Measurements from ENCODE around the gene TSC2. TPM values are rescaled to one million over a fixed set of nuclear protein-coding genes. Genes with fewer than 3 reads are reported as not detected.
"Not testable (repeated sequence)": the region's sequence is repeated elsewhere in the genome, so short reads cannot be mapped to it uniquely, and the experiment has no call there.

The TSC2 gene
- total RNA-seq, 1 donor from 2014 or later: 63.6 TPM

DNA sequence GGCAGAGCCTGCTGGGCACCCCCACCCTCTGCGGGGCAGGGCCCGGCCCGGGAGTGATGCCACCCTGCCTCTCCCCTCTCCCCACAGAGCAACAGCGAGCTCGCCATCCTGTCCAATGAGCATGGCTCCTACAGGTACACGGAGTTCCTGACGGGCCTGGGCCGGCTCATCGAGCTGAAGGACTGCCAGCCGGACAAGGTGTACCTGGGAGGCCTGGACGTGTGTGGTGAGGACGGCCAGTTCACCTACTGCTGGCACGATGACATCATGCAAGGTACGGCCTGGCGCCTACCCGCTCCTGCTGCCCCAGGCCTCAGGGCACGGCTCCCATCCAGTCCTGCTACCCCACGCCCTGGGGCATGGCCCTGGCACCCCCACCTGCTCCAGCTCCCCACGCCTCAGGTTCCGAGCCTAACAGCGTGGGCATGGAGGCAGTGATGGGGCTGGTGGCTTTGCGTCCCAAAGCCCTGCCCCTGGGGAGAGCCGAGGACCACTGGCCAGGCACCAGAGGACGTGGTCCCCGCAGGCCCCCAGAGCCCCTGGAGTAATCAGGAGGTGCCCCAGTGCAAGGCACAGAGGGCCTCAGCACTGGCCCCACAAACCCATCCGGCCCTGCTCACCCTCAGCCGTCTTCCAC, 38.4 kb downstream of the TSC2 start:
- DNase-seq (ENCODE audit: low read depth): no peak

DNA sequence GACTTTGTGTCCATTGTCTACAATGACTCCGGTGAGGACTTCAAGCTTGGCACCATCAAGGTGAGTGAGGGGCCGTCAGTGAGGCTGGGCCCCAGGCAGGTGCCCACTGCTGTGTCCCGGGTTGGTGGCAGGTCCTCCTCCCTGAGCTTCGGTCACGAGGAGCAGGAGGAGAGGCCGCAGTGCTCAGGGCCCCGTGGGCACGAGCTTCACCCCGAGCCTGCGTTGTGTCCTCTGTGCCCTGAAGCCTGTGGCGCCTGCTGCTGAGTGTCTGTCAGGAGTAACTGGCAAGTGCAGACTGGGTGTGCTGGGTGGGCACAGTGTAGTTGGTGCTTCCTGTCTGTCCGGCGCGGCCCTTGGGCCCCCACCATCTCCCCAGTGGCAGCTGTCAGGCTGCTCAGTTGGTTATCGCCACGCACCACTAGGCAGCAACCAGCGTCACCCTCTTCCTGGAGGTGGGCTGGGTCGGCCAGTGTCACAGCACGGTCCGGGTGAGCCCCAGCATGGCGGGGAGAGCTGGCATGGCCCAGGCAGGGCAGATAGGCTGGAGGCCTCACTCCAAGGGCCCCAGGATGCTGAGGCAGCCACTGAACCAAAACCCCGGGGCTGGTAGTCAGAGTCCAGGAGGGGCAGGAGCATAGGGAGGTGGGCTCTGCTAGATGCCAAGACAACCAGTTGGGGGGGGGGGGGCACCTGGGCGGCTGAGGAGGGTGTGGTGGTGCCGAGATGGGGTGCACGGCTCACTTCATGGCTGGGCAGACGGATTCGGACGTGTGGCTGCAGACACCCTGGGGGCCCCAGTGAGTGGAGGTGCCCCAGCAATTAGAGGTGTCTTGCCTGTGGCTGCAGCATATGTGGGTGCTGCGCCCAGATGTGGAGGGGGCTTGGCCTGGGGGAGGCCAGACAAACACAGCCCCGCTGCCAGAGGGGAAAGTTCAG, 39.3 kb downstream of the TSC2 start:
- no peak for DNase-seq (ENCODE audit: low read depth)

DNA sequence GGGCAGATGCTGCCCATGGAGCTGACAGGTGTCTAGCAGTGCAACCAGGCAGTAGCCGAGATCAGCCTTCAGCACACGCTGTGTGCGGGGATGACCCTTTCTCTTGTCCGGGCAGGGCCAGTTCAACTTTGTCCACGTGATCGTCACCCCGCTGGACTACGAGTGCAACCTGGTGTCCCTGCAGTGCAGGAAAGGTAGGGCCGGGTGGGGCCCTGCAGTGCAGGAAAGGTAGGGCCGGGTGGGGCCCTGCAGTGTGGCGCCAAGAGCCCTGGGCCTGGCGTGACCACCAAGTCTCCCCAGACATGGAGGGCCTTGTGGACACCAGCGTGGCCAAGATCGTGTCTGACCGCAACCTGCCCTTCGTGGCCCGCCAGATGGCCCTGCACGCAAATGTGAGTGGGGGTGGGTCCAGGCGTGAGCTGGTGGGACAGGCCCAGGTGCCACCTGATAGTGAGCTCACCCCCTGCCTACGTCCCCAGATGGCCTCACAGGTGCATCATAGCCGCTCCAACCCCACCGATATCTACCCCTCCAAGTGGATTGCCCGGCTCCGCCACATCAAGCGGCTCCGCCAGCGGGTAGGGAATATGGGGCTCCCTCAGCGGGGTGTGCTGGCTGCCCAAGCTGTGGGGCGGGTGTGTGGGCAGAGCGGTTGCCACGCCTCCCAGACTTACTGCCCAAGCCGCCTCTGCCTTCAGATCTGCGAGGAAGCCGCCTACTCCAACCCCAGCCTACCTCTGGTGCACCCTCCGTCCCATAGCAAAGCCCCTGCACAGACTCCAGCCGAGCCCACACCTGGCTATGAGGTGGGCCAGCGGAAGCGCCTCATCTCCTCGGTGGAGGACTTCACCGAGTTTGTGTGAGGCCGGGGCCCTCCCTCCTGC, 40.2 kb downstream of the TSC2 start:
- DNase-seq (ENCODE audit: low read depth): no peak

DNA sequence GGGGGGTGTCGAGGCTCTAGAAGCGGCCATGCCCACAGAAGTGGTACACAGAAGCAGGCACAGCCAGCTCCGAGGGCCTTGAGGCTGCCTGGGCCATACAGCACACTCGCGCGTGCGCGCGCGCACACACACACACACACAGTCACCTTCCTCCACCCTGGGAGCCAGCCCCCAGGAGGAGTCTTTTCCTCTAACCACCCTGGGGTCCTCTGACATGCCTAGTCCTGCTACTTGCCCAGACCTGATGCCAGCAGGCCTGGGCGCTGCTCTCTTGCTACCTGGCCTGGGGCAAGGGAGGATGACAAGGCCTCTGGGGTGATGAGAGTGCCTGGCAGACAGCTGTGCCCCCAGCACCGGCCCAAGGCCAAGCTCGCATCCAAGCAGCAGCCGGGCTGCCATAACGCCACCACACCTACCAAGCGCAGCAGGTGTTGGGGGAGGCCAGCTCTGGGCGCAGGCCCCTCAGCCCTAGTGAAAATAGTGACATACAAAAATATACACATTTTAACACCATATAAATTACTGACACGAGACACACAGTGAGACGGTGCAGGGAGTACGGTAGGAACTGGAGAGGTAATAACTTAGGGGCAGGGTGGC, 41.1 kb downstream of the TSC2 start:
- DNase-seq (ENCODE audit: low read depth): no peak

DNA sequence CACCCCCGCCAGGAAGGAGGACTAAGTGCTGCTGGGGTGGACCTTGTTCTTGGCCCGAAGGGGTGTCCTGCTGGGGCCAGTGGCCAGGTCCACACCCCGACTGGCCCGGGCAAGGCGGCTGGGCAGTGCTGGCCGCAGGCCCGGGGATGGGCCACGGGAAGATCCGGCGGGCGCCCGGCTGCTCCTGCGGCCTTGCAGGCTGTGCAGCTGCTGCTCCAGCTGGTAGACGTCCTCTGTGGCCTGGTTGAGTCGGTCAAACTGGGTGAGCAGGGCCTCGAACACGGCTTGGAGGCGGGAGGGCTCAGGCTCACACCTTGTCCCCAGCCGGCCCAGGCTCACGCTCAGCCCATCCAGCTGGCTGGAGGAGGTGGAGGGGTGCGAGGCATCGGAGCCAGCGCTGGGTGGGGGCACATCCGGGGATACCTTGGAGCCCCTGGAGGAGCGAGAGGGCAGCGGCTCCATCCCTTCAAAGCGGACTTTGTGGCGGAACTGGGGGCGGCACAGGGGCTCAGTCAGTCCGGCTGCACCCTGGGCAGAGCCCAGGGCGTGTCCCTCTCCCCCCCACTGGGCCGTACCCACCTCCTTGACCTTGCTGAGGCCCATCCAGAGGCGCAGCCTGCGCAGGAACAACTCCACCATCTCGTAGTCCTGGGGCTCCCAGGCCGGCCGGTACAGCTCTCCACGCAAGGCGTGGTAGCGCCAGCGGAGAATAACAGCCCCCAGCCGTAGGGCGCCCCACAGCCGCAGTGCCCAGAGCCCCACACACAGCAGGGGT, 42.1 kb downstream of the TSC2 start:
- DNase-seq (ENCODE audit: low read depth): no peak

DNA sequence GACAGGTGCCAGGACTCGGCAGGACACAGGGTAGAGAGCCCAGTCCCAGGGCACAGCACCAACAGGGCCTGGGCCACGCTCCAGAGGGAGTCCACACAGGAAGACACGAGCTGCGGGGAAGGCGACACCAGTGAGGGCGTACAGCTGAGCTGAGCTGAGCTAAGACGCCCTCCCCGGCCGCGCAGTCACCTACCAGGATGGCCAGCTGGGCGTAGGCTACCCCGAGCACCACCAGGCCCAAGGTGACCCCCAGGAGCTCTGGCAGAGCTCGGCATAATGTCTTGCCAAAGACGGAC, 42.6 kb downstream of the TSC2 start:
- DNase-seq (ENCODE audit: low read depth): no peak

DNA sequence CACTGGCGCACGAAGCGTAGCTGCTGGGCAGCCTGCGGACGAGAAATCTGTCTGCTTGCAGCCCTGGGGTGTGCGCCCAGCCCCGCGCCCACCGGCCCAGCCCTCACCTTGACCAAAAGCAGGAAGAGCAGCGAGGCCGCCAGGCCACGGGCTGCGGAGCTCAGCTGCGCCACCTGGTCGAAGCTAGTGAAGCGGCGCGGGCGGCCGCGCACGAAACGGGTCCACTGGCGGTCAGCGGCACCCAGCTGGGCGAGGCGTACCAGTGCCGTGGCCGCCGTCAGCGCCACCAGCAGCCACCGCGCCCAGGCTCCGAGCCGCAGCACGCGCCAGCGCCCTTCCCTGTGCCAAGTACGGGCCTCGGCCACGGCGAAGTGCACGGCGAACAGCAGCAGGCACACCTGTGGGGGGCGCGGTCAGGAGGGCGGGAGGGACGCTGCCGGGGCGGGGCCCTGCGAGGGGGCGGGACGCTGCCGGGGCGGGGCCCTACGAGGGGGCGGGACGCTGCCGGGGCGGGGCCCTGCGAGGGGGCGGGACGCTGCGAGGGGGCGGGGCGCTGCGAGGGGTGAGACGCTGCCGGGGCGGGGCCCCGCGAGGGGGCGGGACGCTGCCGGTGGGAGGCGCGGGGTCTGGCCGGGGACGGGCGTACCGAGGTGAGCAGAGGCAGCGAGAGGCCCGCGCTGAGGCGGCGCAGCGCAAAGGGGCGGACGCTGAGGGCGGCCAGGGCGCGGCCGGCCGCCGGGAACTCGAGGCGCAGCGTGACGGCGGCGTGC, 43.2 kb downstream of the TSC2 start:
- DNase-seq (ENCODE audit: low read depth): peak; percentile 44

DNA sequence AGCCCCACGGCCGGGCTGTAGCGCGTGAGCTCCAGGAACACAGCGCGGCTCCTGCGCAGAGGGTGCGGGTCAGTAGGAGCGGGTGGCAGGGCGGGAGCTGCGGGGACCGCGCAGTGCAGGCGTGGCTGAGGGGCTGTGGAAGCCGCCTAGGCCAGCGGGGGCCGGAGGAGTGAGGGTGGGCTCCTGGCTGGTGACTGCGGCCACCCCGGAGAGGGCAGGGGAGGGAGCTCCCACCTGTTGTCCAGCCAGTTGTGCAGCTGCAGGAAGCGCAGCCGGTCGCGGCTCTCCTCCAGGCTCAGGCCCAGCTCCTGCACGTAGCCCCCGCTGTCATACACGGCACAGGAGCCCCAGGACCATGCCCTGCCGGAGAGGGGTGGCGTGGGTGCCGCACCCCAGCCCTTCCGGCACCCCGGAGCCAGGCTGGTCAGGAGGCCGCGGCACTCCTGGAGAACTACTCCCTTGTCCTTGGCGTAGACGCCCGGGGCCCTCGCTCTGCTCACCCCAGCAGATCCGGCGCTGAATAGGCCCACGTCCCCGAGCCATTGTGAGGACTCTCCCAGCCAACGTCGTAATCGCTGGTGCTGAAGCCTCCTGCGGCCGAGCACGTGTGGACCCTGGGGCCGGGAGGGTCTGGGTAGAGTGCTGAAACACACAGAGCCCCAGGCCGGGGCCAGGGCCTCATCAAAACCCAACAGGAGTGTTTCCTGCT, 43.9 kb downstream of the TSC2 start:
- no peak for DNase-seq (ENCODE audit: low read depth)

DNA sequence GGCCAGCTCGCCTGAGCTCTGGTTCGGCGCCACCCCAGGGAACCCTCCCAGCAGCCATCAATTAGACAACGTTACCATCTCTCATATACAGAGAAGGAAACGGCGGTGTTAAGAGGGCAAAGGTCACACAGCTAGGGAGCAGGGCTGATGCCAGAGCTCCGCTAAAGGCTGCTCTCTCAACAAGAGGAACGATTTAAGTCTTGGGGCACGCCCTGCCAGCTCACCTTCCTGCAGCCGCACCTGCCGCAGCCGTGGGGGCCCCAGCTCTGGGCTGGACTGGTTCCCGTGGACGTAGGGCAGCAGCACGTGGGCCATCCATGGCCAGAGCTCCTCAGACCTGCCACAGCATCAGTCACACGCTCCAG, 44.5 kb downstream of the TSC2 start:
- no peak for DNase-seq (ENCODE audit: low read depth)

DNA sequence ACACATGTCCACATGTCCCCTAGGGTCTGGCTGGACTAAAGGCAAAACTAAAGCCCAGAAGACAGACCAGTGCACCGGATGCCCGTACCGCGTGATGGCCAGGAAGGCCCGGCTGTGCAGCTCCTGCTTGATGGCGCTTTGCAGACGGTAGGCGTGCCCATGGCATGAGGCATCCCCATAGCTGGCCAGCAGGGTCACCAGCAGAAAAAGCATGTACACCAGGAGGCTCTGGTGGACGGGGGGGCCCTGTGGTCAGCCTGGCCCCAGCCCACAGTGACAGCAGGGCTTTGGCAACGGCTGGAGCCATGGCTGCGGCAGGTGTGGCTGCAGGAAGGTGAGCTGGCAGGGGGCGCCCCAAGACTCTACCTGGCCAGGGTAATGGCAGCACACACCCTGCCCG, 45.1 kb downstream of the TSC2 start:
- no peak for DNase-seq (ENCODE audit: low read depth)

DNA sequence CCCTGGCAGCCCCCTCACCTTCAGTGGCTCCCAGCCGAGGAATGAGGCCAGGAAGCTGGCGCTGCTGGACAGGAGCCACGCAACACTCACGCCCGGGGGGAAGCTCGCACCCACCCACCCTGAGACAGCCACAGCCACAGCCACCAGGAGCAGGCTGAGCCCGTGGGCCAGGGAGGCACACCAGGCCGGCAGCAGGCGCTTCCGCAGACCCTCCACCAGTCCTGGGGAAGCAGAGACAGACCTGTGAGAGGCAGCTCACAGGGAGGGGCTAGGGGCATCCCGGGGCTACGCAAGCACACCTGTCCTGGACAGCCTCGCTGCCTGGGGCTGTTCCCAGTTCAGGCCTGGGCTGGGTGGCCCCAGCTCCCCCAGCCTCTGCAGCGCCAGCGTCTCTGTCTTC, 46.0 kb downstream of the TSC2 start:
- DNase-seq (ENCODE audit: low read depth): no peak

DNA sequence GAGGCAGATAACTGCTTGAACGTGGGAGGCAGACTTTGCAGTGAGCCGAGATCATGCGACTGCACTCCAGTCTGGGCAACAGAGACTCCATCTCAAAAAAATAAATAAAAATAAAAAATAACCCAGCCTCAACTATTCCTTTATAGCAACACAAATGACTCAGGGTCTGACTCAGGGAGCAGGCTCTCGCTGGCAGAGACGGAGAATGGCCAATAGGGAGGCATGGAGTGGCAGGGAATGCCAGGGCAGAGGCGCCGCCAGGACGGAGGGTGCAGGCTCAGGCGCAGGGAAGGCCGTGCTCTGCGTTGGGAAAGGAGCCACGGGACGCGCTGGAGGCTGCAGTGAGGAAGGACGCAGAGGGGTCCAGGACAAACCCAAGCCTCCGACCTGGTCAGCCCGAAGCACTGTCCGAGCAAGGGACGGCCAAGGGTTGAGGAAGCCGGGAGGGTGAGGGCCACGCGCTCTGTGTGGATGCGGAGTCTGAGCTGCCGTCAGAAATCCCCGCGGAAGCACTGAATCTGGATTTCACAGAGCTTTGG, 47.6 kb downstream of the TSC2 start:
- peak; percentile 42 for DNase-seq (ENCODE audit: low read depth)

DNA sequence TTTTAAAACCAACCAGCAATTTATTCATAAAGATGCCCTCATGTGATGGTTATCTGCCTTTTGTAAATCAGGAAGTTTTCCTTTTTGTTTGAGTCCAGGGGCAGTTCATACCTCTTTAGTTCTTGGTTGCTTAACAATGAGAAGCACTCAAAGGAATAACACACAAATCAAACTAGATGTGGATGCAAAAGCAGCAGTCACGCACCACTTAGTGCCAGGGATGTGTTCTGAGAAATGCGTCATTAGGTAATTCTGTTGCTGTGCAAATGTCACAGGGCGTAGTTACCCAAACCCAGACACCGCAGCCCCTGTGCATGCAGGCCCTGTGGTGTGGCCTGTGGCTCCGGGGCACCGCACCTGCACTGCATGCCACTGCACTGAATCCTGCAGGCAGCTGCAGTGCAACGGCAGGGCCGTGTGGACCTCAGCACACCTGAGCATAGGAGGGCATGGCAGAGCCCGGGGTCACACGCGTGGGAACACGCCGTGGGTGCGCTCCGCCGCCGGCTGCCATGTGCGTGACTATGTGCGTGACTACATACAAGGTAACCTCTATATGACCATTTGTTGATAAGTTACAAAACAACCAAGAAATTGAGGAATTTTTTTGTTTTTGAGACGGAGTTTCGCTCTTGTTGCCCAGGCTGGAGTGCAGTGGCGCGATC, 48.3 kb downstream of the TSC2 start:
- DNase-seq (ENCODE audit: low read depth): peak; percentile 84

DNA sequence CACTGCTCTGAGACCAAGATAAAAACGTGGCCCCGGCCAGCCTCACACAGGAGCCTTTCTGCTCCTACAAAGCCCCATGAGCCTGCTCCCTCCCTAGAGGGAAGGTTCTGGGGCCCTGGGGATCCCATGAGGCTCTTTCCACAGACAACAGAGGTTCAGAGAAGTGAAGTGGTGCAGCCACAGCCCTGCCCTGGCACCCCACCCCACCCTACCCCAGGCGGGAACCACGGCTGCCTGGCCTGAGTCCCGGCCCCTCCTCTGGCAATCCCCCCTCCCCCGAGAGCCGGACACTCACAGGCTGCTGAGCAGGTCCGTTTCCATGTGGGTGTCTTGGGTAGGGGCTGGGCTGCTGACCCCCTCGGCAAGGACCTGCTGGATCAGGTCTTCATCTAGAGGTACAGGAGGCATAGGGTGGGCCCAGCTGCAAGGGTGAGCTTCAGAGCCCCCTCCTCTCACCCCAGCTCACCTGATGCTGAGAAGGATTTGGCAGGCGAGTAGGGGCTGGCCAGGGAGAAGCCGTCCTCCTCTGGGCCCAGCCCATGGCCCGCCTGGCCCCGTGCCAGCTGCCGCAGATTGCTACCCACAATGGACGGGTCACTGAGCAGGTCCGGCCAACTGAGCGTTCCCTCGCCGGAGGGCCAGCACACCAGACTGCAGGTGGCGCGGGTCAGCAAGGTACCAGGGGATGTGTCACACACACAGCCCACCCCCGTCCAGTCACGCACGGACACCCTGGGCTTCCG, 49.2 kb downstream of the TSC2 start:
- peak; percentile 70 for DNase-seq (ENCODE audit: low read depth)

DNA sequence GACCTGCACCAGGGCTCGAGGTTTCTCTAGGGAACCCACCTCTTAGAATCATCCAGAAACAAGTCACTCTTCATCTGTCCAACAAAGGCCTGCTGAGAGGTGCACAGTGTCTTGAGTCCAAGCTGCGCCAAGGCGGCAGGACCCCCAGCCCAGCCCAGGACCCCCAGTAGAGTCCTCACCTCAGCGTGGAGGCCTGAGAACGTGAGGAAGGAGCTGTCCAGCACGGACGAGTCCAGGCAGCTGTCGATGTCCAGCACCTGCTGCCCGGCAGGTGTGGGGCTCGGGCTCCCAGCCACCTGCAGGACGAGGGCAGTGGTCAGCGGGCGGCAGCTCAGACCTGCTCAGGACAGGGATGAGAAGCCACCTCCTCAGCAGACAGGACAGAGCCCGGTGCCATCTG, 49.9 kb downstream of the TSC2 start:
- DNase-seq (ENCODE audit: low read depth): not testable (repeated sequence)

DNA sequence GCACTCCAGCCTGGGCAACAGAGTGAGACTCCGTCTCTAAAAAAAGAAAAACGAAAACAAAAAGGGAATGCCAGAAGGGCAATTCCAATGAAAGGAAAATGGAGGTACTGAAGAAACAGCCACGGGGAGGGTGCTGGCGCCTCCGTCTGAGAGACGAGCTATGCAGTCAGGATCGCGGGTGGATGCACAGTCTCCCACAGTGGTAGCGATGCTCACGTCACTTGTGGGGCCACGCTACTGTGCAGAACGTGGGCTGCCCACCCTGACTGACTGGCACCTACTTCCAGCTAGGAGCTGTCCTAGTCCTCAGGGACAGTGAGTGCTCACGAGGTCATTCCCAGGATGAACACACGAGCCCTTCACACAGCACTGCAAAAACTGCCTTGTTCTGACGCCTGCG, 53.8 kb downstream of the TSC2 start:
- not testable (repeated sequence) for DNase-seq (ENCODE audit: low read depth)

DNA sequence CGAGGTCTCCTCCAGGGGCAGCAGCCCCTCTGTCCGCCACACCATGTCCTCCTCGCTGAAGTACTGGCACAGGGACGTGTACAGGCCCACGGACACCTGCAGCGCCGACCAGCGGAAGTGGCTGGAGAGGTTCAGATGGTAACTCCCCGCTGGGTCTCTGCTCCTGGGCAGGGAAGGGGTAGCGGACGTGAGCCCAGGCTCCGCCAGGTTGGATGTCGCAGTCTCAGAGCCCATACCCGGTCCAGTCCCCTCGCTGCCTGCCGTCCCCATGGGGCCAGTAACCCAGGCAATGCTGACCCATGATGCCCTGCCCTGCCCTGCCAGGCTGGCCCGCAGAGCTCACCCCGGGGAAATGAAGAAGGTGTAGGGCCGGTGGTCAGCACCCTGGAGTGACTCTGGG, 54.7 kb downstream of the TSC2 start:
- DNase-seq (ENCODE audit: low read depth): no peak

DNA sequence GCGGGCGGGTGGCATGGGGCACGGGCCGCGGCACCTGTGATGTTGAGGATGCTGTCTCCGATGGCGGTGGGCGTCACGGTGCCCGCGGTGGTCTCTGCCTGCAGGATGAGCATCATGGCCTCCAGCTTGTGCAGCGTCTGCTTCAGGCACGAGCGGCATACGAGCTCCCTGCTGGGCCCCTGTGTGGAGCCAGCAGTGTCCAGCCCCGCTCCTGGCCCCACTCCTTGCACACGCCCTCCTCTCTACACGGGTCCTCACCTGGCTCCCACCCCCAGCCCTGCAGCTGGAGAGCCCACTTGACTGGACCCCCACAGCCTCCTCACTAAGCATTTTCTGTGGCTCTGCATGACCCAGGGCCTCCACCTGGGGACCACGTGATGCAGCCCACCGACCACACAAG, 56.7 kb downstream of the TSC2 start:
- not testable (repeated sequence) for DNase-seq (ENCODE audit: low read depth)
